HUES64 (cell line): Measurements from ENCODE around the gene PHKG1.
"Not testable (repeated sequence)": the region's sequence is repeated elsewhere in the genome, so short reads cannot be mapped to it uniquely, and the experiment has no call there.

Source experiments
- H3K27ac ChIP-seq: 2 replicates; pipeline ENCODE4 v1.7.0; 2013; ENCODE audit warnings: low read depth, low read length, inconsistent platforms
- H3K27me3 ChIP-seq: 2 replicates; pipeline ENCODE4 v1.6.1; 2013; ENCODE audit warnings: mild to moderate bottlenecking, low read length; ENCODE audit not compliant: insufficient read depth
- H3K36me3 ChIP-seq: 2 replicates; pipeline ENCODE4 v1.6.1; 2013; ENCODE audit warnings: mild to moderate bottlenecking, low read length; ENCODE audit not compliant: insufficient read depth
- H3K4me1 ChIP-seq: 2 replicates; pipeline ENCODE4 v1.6.1; 2013; ENCODE audit warnings: mild to moderate bottlenecking, low read length, moderate library complexity; ENCODE audit not compliant: insufficient read depth
- H3K4me3 ChIP-seq: 2 replicates; pipeline ENCODE4 v1.5.1; 2013; ENCODE audit warnings: mild to moderate bottlenecking, low read length, moderate library complexity
- H3K9ac ChIP-seq: 2 replicates; pipeline ENCODE4 v1.6.1; 2013; ENCODE audit warnings: mild to moderate bottlenecking, low read depth, low read length
- H3K9me3 ChIP-seq: 2 replicates; pipeline ENCODE4 v1.6.1; 2013; ENCODE audit warnings: low read depth, low read length; ENCODE audit not compliant: insufficient read depth
- WGBS: fragments of 150-250, 120-280 bp; methylation state at CpG from one replicate; pipeline ENCODE4 v1.1.7; 2013; ENCODE audit warnings: missing lambda C conversion rate; 5-methylcytosine and 5-hydroxymethylcytosine counted together

The PHKG1 gene

DNA sequence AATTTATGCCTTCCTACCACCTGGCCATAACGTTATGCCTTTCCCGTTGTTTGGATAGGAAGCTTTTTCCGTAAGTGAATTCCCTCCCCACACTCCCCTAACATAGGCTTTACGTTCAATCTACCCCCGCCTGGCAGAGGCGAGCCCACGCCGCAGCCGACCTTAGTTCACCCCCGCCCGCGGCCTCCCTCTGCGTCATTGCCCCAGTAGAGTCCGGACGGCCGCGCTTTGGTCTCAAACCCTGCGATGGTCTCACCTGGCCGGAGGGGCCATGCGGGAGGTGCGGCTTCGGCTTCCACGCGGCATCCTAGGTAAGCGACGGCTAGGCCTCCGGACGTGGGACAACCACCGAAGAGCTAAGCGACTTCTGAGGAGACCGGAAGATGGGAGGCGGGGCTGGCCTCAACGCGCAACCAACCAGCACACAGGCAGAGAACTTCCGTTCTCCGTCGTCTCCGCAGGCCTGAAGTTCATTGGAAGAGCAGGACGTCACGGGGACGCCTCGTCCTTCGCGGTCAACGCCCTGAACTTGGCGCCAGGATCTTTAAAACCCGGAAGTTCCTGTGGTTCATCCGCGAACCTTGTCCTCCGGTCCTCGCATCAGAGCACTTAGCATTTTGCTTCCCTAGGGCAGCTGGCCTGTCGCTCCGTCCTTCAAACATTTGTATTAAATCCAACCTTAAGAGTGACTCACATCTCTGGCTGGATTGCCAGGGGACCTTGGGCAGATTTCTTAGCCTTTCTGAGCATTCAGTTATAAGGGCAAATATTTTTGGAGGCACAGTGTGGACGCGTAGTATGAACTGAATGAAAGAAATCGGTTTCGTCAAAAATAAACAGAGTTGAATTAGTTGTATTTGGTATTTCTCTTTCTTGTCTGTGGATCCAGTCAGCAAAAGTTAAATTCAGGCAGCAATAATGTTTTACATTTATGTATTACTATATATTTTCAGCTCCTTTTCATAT is 13.6 kb upstream of the PHKG1 start, which contains the start of gene CHCHD2:
TSS of gene CHCHD2 (minus strand) at position 369 of the 966 bp plus-strand sequence. CDS start at position 306, 63 bp downstream.
- H3K36me3 ChIP-seq: peaks cover 26% of the 10 kb centered on the region
- 8% methylated on average over 56 of the region's 57 CpGs for WGBS
- no peaks in the 10 kb centered on the region for H3K27me3 ChIP-seq
- H3K9ac ChIP-seq: peak within 1 kb of the TSS; percentile 83
- H3K4me1 ChIP-seq: no peaks in the 10 kb centered on the region
- H3K9me3 ChIP-seq: peaks cover 18% of the 10 kb centered on the region
- peak within 1 kb of the TSS; percentile 86 for H3K27ac ChIP-seq
- peak within 1 kb of the TSS; percentile 84 for H3K4me3 ChIP-seq

DNA sequence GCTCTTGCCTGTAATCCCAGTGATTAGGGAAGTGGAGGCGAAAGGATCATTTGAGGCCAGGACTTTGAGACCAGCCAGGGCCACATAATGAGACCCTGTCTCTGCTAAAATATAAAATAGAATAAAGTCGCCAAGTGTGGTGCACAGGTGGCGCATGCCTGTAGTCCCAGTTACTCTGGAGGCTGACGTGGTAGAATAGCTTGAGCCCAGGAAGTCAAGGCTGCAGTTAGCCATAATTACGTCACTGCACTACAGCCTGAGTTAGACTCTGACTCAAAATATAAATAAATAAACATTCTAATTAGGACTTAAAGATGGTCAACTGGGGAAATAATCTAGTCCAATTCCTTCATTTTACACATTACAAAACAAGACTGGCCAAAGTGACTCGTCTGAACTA is 12.8 kb upstream of the PHKG1 start:
- Histone ChIP-seq H3K27me3 (no peaks in the 10 kb centered on the region), H3K9ac (peak overlapping the region; percentile 83), H3K4me3 (peak overlapping the region; percentile 84), H3K27ac (0 out of 2 replicates have a peak overlapping the region, but pooled peaks have one; percentile 86), H3K36me3 (peaks cover 35% of the 10 kb centered on the region), H3K4me1 (no peaks in the 10 kb centered on the region), H3K9me3 (peaks cover 18% of the 10 kb centered on the region)
- WGBS: 39% methylated on average over 6 of the region's 6 CpGs

DNA sequence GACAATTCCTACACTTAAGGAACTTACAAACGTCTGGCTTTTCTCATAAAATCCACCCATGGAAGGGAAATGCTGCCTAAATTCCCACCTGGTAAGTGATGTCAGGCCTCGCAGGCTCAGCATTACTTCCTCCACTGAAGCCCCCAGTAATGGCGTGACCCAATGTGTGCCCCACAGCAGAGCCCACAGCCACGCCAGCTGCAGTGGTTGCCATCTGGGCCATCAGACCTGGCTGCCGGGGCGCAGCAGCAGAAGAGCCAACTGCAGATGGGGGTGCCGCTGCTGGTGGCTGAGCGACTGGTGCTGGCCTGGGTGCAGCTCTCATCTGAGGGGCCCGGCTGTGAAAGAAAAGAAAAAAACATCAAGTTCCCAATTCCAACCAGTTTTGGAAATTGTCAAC is 11.4 kb upstream of the PHKG1 start:
- not testable (repeated sequence) for H3K27me3 ChIP-seq
- peaks cover 43% of the 10 kb centered on the region for H3K36me3 ChIP-seq

DNA sequence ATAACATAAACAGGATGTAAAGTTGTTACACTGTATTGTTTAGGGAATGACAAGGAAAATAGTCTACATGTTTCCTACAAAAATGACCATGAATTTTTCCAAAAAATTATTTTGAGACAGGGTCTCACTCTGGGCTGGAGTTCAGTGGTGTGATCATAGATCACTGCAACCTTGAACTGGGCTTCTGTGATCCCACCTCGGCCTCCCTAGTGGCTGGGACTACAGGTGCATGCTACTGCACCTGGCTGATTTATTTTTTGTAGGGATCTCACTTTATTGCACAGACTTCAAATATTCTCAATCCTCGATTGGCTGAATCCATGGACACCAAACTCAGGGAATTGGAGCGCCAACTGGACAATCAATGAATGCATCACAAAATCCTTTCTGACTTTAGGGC is 6.9 kb upstream of the PHKG1 start:
- no peak overlapping the region for H3K27ac ChIP-seq
- H3K36me3 ChIP-seq: peaks cover 43% of the 10 kb centered on the region
- no peaks in the 10 kb centered on the region for H3K4me1 ChIP-seq
- no peak overlapping the region for H3K9ac ChIP-seq
- no peaks in the 10 kb centered on the region for H3K27me3 ChIP-seq
- H3K4me3 ChIP-seq: no peak overlapping the region
- 93% methylated on average over 3 of the region's 3 CpGs for WGBS
- H3K9me3 ChIP-seq: no peaks in the 10 kb centered on the region

More for the DNA sequence above, 11.4 kb upstream of the PHKG1 start:
- H3K27ac ChIP-seq, H3K9ac ChIP-seq, H3K4me1 ChIP-seq, H3K4me3 ChIP-seq: not testable (repeated sequence)
- WGBS: 94% methylated on average over 9 of the region's 9 CpGs
- H3K9me3 ChIP-seq: peaks cover 18% of the 10 kb centered on the region

DNA sequence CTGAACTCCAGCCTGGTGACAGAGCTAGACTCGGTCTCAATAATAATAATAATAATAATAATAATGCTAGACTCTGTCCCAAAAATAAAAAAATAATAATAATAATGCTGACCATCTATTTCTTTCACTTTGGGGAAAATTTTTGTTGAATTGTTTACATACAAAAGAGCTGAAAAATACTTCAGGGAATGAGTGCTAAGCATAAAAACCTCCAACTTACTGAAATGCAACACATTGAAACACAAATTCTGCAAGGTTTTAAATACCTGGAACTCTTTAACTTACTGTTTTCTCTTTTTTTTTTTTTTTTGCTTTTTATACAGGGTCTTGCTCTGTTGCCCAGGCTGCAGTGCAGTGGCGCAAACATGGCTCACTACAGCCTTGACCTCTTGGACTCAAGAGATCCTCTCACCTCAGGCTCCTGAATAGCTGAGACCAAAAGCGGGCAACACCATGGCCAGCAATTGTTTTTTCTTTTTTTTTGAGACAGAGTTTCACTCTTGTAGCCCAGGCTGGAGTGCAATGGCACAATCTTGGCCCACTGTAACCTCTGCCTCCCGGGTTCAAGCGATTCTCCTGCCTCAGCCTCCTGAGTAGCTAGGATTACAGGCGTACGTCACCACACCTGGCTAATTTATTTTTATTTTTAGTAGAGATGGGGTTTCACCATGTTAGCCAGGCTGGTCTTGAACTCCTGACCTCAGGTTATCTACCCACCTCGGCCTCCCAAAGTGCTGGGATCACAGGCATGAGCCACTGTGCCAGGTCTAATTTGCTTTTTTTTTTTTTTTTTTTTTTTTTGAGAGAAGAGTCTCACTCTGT is 5.6 kb upstream of the PHKG1 start:
- peaks cover 35% of the 10 kb centered on the region for H3K36me3 ChIP-seq
- H3K27me3 ChIP-seq, H3K9ac ChIP-seq, H3K27ac ChIP-seq, H3K4me1 ChIP-seq, H3K9me3 ChIP-seq, H3K4me3 ChIP-seq: not testable (repeated sequence)
- WGBS: 96% methylated on average over 6 of the region's 8 CpGs

DNA sequence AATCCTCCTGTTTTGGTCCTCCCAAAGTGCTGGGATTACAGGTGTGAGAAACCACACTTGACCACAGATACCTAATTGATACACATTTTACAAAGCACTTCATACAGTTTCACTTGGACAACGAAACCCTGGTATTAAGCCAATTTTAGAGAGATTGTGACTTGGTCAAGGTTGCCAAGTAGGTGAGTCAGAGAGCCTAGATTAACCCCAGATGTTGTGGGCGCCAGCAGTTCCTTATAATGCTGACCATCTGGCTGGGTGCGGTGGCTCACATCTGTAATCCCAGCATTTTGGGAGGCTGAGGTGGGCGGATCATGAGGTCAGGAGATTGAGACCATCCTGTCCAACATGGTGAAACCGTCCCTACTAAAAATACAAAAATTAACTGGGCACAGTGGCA is 4.9 kb upstream of the PHKG1 start:
- H3K27me3 ChIP-seq: no peaks in the 10 kb centered on the region
- no peak overlapping the region for H3K4me3 ChIP-seq
- 97% methylated on average over 5 of the region's 5 CpGs for WGBS
- H3K9ac ChIP-seq: no peak overlapping the region
- H3K4me1 ChIP-seq: no peaks in the 10 kb centered on the region
- H3K36me3 ChIP-seq: peaks cover 28% of the 10 kb centered on the region
- H3K27ac ChIP-seq: no peak overlapping the region
- no peaks in the 10 kb centered on the region for H3K9me3 ChIP-seq

DNA sequence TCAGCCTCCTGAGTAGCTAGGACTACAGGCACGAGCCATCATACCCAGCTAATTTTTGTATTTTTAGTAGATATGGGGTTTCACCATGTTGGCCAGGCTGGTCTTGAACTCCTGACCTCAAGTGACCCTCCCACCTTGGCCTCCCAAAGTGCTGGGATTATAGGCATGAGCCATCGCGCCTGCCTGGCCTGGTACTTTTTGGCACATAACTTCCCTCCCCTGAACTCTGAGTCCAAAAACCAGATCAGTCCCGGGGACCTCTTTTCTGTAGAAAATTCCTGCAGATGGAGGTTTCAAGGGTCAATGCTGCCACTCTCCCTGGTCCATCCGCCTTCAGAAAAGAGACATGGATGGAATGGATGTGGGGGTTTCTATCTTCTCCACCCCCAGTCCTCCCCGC is 364 bp downstream of the PHKG1 start:
- H3K4me1 ChIP-seq, H3K9me3 ChIP-seq, H3K27ac ChIP-seq, H3K9ac ChIP-seq, H3K4me3 ChIP-seq, H3K27me3 ChIP-seq, H3K36me3 ChIP-seq: not testable (repeated sequence)
- 94% methylated on average over 5 of the region's 6 CpGs for WGBS

DNA sequence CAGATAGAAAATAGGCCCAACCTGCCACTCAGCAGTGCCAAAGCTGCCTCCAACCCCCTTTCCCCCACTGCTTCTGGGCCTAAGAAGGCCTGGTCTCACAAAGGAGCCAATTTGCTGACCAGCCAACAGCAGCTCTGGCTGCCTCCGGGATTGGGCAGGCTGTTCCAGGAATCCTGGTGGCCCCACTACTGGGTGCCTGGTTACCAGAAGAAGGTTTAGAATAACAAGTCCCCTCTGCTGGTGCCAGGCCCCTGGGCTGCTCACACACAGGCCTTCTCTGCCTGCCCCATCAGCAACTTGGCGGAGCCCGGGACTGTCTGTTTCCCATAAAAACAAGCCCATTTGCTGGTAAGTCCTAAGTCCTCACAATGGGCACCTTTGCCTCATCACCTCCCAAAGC is 1.2 kb downstream of the PHKG1 start:
- Histone ChIP-seq H3K4me3 (no peak overlapping the region), H3K4me1 (no peaks in the 10 kb centered on the region), H3K27me3 (no peaks in the 10 kb centered on the region), H3K27ac (no peak overlapping the region), H3K9me3 (no peaks in the 10 kb centered on the region), H3K9ac (no peak overlapping the region), H3K36me3 (no peaks in the 10 kb centered on the region)
- WGBS: 94% methylated on average over 3 of the region's 3 CpGs

DNA sequence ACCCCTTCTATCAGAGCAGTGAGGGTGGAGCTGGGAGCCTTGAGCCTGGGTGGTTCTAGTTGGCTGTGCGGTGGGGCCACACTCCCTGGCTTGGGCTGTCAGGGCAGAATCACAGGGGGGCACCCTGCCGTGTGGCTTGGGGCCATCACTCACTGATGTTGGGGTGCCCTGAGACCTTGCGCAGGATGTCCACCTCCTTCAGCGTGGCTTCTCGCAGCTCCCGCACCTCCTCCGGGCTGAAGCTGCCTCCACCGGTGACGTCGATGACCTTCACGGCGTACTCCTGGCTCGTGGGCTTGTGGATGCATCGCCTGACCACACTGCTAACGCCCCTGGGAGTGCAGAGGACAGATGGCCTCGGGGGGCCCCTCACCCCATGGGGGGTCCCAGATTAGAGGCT is 5.3 kb downstream of the PHKG1 start:
- Histone ChIP-seq H3K4me1 (no peaks in the 10 kb centered on the region), H3K36me3 (no peaks in the 10 kb centered on the region), H3K27me3 (no peaks in the 10 kb centered on the region), H3K9ac (no peak overlapping the region), H3K27ac (no peak overlapping the region), H3K4me3 (no peak overlapping the region), H3K9me3 (no peaks in the 10 kb centered on the region)
- WGBS: 95% methylated on average over 16 of the region's 16 CpGs

DNA sequence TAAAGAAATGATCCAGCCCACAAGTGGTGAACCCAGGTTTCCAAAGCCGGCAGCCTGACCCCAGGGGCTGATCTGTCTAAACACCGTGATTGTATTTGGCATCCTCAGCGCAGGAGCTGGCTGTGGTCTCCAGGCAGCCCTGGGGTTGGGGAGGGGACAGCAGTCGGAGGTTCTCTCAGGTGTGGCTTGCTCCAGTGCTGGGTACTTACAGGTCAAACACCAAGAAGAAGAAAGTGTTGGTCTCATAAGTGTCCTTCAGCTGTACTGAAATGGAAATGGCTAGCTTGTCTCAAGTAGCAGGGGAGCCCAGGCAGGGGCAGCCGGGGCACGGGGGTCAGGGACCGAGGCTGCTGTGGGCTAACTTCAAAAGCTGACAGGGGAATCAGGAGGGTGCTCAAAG is 6.0 kb downstream of the PHKG1 start:
- no peaks in the 10 kb centered on the region for H3K27me3 ChIP-seq
- 94% methylated on average over 7 of the region's 7 CpGs for WGBS
- no peaks in the 10 kb centered on the region for H3K4me1 ChIP-seq
- H3K36me3 ChIP-seq: 0 out of 2 replicates have a peak, but pooled peaks cover 1% of the 10 kb centered on the region
- no peak overlapping the region for H3K9ac ChIP-seq
- H3K27ac ChIP-seq: no peak overlapping the region
- no peaks in the 10 kb centered on the region for H3K9me3 ChIP-seq
- H3K4me3 ChIP-seq: no peak overlapping the region

DNA sequence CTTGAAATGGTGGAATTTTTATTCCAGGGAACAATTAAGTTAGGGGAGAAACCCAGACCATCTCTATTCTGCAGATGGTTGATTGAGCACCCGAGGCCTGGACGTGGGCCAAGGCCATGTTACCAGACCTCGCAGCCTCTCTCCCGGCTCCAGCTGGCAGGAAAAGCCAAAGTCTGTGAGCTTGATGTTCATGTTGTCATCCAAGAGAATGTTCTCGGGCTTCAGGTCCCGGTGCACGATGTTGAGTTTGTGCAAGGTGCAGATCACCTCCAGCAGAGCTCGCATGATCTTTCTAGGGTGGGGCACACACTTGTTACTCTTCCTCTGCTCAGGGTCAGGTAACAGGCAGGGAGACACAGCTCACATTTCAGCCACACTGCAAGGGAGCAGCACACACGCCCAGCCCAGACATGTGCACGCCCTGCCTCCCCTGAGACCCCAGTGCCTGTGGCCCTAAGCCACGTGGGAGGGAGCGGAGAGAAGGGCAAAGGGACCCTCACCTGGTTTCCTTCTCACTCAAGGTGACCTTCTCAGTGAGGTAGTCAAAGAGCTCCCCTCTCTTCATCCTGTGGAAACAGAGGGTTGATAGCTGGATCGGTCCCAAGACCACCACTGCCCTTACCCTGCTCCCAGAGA is 9.5 kb downstream of the PHKG1 start:
- no peaks in the 10 kb centered on the region for H3K27me3 ChIP-seq
- 92% methylated on average over 13 of the region's 13 CpGs for WGBS
- no peaks in the 10 kb centered on the region for H3K9me3 ChIP-seq
- peaks cover 22% of the 10 kb centered on the region for H3K36me3 ChIP-seq
- H3K4me1 ChIP-seq: no peaks in the 10 kb centered on the region
- H3K27ac ChIP-seq: no peak overlapping the region
- H3K4me3 ChIP-seq: no peak overlapping the region
- H3K9ac ChIP-seq: no peak overlapping the region
